ENCODE results near the gene B4GALNT3.

The B4GALNT3 gene

GRCh38 chr12:468671-469389 is 9.1 kb downstream of the B4GALNT3 start:
- DNase-seq (ENCODE audit: low read depth), result no peak

GRCh38 chr12:470133-470532 is 10.4 kb downstream of the B4GALNT3 start:
- DNase-seq (ENCODE audit: low read depth), result no peak

- no peak for DNase-seq (ENCODE audit: low read depth)
Observed at GRCh38 chr12:473198-473597, 13.5 kb downstream of the B4GALNT3 start.

GRCh38 chr12:473863-474577 is 14.3 kb downstream of the B4GALNT3 start:
- no peak for DNase-seq (ENCODE audit: low read depth)

GRCh38 chr12:475286-475685 is 15.5 kb downstream of the B4GALNT3 start:
- DNase-seq (ENCODE audit: low read depth), result no peak

GRCh38 chr12:479161-479560 is 19.4 kb downstream of the B4GALNT3 start:
- no peak for DNase-seq (ENCODE audit: low read depth)

GRCh38 chr12:480831-481816 is 21.4 kb downstream of the B4GALNT3 start:
- no peak for DNase-seq (ENCODE audit: low read depth)

GRCh38 chr12:482061-482460 is 22.3 kb downstream of the B4GALNT3 start:
- no peak for DNase-seq (ENCODE audit: low read depth)

GRCh38 chr12:484096-484495 is 24.4 kb downstream of the B4GALNT3 start:
- DNase-seq (ENCODE audit: low read depth), result no peak

- DNase-seq (ENCODE audit: low read depth), result no peak
Observed at GRCh38 chr12:490260-490659, 30.5 kb downstream of the B4GALNT3 start.

- no peak for DNase-seq (ENCODE audit: low read depth)
Observed at GRCh38 chr12:495466-495865, 35.7 kb downstream of the B4GALNT3 start.

- no peak for DNase-seq (ENCODE audit: low read depth)
Observed at GRCh38 chr12:496736-497135, 37.0 kb downstream of the B4GALNT3 start.

- DNase-seq (ENCODE audit: low read depth), result no peak
Observed at GRCh38 chr12:497501-498160, 37.9 kb downstream of the B4GALNT3 start.

- no peak for DNase-seq (ENCODE audit: low read depth)
Observed at GRCh38 chr12:499837-500458, 40.2 kb downstream of the B4GALNT3 start.

GRCh38 chr12:501722-502447 is 42.1 kb downstream of the B4GALNT3 start:
- no peak for DNase-seq (ENCODE audit: low read depth)

- DNase-seq (ENCODE audit: low read depth), result no peak
Observed at GRCh38 chr12:503111-503761, 43.5 kb downstream of the B4GALNT3 start.

- no peak for DNase-seq (ENCODE audit: low read depth)
Observed at GRCh38 chr12:505221-505620, 45.5 kb downstream of the B4GALNT3 start.

- DNase-seq (ENCODE audit: low read depth), result no peak
Observed at GRCh38 chr12:507391-507796, 47.7 kb downstream of the B4GALNT3 start.

- DNase-seq (ENCODE audit: low read depth), result no peak
Observed at GRCh38 chr12:508145-508544, 48.4 kb downstream of the B4GALNT3 start.

- no peak for DNase-seq (ENCODE audit: low read depth)
Observed at GRCh38 chr12:508795-509194, 49.1 kb downstream of the B4GALNT3 start.
